ENCODE measurements around the gene BAX. TPM values are rescaled to one million over a fixed set of nuclear protein-coding genes. Genes with fewer than 3 reads are reported as not detected.

Gene BAX
- total RNA-seq, 1 donor from 2014 or later = 25.5 TPM

- Histone ChIP-seq H3K4me1 (peaks cover 61% of the 10 kb centered on the region), H3K9me3 (replicated peaks) (no peaks in the 10 kb centered on the region), H3K4me3 (no peak overlapping the region), H3K36me3 (peaks cover 80% of the 10 kb centered on the region), H3K27me3 (ENCODE audit: low read depth) (no peaks in the 10 kb centered on the region), H3K27ac (replicated peaks) (peak overlapping the region; percentile 25)
- no peak for DNase-seq
- intact Hi-C loops (cut with micrococcal nuclease) = no loop called here
- no peak for TF ChIP-seq CTCF (IDR thresholded peaks at IDR 0.05; ENCODE audit: borderline replicate concordance)
Measured at GRCh38 chr19:48970139-48970766, 15.6 kb downstream of the BAX start.

GRCh38 chr19:48970923-48971395 lies 16.3 kb downstream of the BAX start:
- peak; percentile 81 for DNase-seq
- Histone ChIP-seq H3K36me3 (peaks cover 85% of the 10 kb centered on the region), H3K27me3 (ENCODE audit: low read depth) (no peaks in the 10 kb centered on the region), H3K9me3 (replicated peaks) (no peaks in the 10 kb centered on the region), H3K27ac (replicated peaks) (peak overlapping the region; percentile 25), H3K4me3 (no peak overlapping the region), H3K4me1 (peaks cover 53% of the 10 kb centered on the region)
- intact Hi-C loops (cut with micrococcal nuclease) = no loop called here
- TF ChIP-seq CTCF (IDR thresholded peaks at IDR 0.05; ENCODE audit: borderline replicate concordance) = peak; percentile 96

- Histone ChIP-seq H3K4me1 (peaks cover 36% of the 10 kb centered on the region), H3K27me3 (ENCODE audit: low read depth) (no peaks in the 10 kb centered on the region), H3K4me3 (no peak overlapping the region), H3K36me3 (peaks cover 70% of the 10 kb centered on the region), H3K27ac (replicated peaks) (peak overlapping the region; percentile 91), H3K9me3 (replicated peaks) (no peaks in the 10 kb centered on the region)
- no peak for TF ChIP-seq CTCF (IDR thresholded peaks at IDR 0.05; ENCODE audit: borderline replicate concordance)
- intact Hi-C loops (cut with micrococcal nuclease) = no loop called here
- DNase-seq = no peak
Measured at GRCh38 chr19:48975947-48976847, 21.5 kb downstream of the BAX start.

GRCh38 chr19:48977061-48977460 lies 22.4 kb downstream of the BAX start:
- peak overlapping the region; percentile 91 for H3K27ac ChIP-seq (replicated peaks)
- peaks cover 41% of the 10 kb centered on the region for H3K4me1 ChIP-seq
- DNase-seq = no peak
- H3K9me3 ChIP-seq (replicated peaks) = no peaks in the 10 kb centered on the region
- no peak overlapping the region for H3K4me3 ChIP-seq
- intact Hi-C loops (cut with micrococcal nuclease) = no loop called here
- TF ChIP-seq CTCF (IDR thresholded peaks at IDR 0.05; ENCODE audit: borderline replicate concordance) = no peak
- peaks cover 70% of the 10 kb centered on the region for H3K36me3 ChIP-seq
- no peaks in the 10 kb centered on the region for H3K27me3 ChIP-seq (ENCODE audit: low read depth)

GRCh38 chr19:48982280-48982679 lies 27.6 kb downstream of the BAX start:
- intact Hi-C loops (cut with micrococcal nuclease) = no loop called here
- Histone ChIP-seq H3K4me1 (peaks cover 41% of the 10 kb centered on the region), H3K36me3 (peaks cover 77% of the 10 kb centered on the region), H3K27ac (replicated peaks) (peak overlapping the region; percentile 69), H3K27me3 (ENCODE audit: low read depth) (no peaks in the 10 kb centered on the region), H3K9me3 (replicated peaks) (no peaks in the 10 kb centered on the region), H3K4me3 (no peak overlapping the region)
- TF ChIP-seq CTCF (IDR thresholded peaks at IDR 0.05; ENCODE audit: borderline replicate concordance) = no peak
- no peak for DNase-seq

All from left ventricle myocardium inferior (tissue), 1 donor.